ENCODE data around the gene LTBP1.

DNA sequence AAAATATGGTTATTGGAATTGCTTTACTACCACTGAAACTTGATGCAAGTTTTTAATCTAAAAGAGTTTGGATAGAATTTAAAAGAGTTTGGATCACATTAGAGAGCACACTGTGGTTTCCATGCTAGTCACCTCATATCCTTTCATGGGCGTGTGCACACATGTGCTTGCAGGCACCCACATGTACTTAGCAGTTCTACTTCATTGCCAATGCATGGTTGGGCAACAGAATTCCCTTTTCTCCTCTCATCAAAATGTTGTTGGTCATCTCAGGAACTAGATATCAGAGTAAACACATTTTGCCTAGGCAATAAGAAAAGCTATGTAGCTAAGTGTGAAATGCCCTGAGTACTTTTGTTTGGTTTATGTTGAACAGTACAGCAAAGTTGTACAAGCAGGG, 275.6 kb downstream of the LTBP1 start:
- TF ChIP-seq, protein P1, sequence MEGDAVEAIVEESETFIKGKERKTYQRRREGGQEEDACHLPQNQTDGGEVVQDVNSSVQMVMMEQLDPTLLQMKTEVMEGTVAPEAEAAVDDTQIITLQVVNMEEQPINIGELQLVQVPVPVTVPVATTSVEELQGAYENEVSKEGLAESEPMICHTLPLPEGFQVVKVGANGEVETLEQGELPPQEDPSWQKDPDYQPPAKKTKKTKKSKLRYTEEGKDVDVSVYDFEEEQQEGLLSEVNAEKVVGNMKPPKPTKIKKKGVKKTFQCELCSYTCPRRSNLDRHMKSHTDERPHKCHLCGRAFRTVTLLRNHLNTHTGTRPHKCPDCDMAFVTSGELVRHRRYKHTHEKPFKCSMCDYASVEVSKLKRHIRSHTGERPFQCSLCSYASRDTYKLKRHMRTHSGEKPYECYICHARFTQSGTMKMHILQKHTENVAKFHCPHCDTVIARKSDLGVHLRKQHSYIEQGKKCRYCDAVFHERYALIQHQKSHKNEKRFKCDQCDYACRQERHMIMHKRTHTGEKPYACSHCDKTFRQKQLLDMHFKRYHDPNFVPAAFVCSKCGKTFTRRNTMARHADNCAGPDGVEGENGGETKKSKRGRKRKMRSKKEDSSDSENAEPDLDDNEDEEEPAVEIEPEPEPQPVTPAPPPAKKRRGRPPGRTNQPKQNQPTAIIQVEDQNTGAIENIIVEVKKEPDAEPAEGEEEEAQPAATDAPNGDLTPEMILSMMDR (IDR thresholded peaks at IDR 0.05): no peak
- no peak for TF ChIP-seq POLR2A (IDR thresholded peaks at IDR 0.05)

All from suprapubic skin (tissue), 3 donors.